Astrocyte (in vitro differentiated cells and primary cell): ENCODE results near the gene ME3.

Experiments
- CTCF ChIP-seq: IDR thresholded peaks from 2 replicates; pipeline ENCODE4 v1.5.1; 2011; ENCODE audit warnings: low read depth, mild to moderate bottlenecking, inconsistent platforms, low read length, moderate library complexity; ENCODE audit not compliant: insufficient read depth
- EZH2 ChIP-seq: IDR thresholded peaks from 2 replicates; pipeline ENCODE4 v1.6.1; 2012; ENCODE audit warnings: mild to moderate bottlenecking, low read length, inconsistent platforms; ENCODE audit not compliant: insufficient read depth

DNA sequence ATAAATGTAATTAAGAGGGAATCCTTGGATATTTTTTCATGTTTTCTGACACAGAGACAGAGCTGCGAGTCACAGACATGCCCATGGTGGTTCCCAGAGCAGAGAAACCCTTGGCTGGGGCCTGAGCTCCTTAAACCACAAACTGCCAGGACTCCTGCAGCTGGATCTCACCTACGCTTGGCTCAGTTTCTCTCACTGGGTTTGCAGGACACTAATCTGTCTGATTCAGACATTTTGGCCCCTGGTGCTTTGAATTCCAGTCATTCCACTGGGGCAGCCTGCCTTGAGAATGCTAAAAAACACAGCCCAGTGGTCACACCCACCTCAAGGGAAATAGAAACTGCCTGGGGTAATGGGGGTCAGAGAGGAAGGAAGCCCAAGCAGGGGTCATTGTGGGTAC lies 175.1 kb downstream of the ME3 start:
- no peak for TF ChIP-seq CTCF
- no peak for TF ChIP-seq EZH2
